Activated naive CD4-positive, alpha-beta T cell treated with anti-CD3 and anti-CD28 coated beads, Interleukin-2, amount 50 U/mL, for 16 hours (primary cell): Measurements from ENCODE around the gene TAF1L.
"Not testable (repeated sequence)": the region's sequence is repeated elsewhere in the genome, so short reads cannot be mapped to it uniquely, and the experiment has no call there.

Experiments used
- DNase-seq: peaks from one replicate; pipeline ENCODE4 v3.0.0-alpha.2; 2020

Gene TAF1L, protein sequence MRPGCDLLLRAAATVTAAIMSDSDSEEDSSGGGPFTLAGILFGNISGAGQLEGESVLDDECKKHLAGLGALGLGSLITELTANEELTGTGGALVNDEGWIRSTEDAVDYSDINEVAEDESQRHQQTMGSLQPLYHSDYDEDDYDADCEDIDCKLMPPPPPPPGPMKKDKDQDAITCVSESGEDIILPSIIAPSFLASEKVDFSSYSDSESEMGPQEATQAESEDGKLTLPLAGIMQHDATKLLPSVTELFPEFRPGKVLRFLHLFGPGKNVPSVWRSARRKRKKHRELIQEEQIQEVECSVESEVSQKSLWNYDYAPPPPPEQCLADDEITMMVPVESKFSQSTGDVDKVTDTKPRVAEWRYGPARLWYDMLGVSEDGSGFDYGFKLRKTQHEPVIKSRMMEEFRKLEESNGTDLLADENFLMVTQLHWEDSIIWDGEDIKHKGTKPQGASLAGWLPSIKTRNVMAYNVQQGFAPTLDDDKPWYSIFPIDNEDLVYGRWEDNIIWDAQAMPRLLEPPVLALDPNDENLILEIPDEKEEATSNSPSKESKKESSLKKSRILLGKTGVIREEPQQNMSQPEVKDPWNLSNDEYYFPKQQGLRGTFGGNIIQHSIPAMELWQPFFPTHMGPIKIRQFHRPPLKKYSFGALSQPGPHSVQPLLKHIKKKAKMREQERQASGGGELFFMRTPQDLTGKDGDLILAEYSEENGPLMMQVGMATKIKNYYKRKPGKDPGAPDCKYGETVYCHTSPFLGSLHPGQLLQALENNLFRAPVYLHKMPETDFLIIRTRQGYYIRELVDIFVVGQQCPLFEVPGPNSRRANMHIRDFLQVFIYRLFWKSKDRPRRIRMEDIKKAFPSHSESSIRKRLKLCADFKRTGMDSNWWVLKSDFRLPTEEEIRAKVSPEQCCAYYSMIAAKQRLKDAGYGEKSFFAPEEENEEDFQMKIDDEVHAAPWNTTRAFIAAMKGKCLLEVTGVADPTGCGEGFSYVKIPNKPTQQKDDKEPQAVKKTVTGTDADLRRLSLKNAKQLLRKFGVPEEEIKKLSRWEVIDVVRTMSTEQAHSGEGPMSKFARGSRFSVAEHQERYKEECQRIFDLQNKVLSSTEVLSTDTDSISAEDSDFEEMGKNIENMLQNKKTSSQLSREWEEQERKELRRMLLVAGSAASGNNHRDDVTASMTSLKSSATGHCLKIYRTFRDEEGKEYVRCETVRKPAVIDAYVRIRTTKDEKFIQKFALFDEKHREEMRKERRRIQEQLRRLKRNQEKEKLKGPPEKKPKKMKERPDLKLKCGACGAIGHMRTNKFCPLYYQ (N-terminal part only)

DNA sequence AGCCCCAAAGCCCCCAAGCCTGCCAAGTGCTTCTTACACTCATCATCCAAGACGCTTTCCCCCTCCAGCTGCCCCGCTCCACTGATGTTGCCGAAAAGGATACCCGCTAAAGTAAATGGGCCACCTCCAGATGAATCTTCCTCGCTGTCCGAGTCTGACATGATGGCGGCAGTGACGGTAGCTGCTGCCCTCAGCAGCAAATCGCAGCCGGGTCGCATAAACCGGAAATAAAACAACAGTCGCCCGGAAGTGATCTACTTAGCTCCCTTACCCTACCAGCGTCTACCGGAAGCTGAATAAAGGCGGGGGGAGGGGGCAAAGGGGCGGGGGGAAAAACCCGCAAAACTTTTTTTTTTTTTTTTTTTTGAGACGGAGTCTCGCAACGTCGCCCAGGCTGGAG, at the start of gene TAF1L:
Gene TAF1L, minus strand, starts transcription at position 308 of the 400 bp plus-strand sequence. Its CDS starts 90 bp downstream, at position 218.
- DNase-seq = no peak

DNA sequence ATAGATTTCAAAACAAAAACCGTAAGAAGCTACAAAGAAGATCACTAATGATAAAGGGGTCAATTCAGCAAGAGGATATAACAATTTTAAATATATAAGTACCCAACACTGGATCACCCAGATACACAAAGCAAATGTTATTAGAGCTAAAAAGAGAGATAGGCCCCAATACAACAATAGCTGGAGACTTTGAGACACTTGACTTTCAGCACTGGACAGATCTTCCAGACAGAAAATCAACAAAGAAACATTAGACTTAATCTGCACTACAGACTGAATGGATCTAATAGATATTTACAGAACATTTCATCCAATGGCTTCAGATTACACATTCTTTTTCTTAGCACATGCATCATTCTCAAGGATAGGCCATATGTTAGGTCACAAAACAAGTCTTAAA, 46.3 kb upstream of the TAF1L start:
- no peak for DNase-seq

DNA sequence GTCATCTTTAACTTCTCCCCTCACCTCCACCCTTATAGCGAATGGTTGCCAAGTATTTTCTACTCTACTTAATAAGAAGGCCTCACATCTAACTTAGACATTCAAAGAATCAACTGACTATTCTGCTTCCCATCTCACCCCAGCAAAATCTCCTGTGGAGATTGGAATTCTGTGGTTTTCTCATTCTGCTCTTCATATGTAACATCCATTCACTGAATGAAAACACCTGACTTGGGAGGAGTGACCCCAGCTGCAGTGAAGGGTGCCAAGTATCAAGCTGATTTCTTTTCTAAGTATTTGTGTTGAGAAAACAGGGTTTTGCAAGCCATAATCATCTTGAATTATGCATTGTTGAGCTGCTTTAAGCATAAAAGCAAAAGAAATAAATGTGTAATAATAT, 42.5 kb upstream of the TAF1L start:
- DNase-seq = no peak

DNA sequence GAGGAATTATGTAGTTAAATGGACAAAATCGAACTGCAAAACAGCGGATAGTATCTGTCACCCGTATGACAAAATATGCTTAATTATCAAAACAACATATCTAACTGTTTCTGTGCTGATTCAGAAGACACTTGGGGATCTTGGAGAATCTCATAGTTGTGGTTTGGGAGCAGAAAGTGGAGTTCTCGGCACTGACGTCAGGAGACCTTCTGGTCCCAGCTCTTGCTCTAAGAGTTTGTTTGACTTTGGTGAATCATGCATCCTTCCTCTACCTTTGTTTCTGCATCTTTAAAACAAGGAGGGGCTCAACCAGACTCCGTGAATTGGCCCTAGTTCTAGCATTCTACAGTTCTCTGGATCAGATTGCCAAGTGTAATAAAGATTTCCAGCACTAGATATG, 37.0 kb upstream of the TAF1L start:
- no peak for DNase-seq

- no peak for DNase-seq
These were observed 35.9 kb upstream of the TAF1L start for GRCh38 chr9:32671333-32671732.

DNA sequence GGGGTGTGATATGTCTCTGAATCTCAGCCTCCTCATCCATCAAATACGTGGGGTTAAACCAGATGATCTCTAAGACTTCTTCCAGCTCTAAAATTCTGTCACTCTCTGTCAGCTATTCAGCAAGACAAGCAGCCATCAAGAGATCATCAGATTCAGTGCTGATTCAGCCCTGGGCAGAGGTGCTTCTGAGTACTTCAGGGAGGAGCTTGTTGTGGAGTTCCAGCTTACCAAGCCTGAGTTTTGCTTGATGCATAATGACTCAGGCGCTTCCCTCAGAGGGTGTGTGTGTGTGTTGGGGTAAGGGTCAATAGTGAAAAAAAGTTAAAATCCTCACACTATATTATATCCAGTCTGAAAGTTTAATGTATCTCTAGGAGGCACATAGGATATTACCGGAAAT, 29.6 kb upstream of the TAF1L start:
- DNase-seq = no peak

DNA sequence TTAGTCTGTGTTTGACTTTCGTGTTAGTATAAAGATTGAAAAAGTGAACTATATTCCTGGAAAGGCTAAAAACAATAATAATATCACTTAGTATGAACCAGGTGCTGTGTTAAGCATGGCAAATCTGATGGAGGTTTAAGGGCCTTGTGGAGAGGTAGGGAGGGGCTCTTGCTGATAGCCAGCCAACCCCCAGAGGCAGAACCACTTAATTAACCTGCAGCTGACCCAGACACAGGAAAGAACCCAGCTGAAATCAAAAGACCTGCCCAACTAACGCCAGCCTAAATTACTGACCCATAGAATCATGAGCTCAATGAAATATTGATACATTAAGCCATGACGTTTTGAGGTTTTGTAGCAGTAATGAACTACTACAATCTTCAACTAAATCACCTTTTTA, 28.3 kb upstream of the TAF1L start:
- no peak for DNase-seq

DNA sequence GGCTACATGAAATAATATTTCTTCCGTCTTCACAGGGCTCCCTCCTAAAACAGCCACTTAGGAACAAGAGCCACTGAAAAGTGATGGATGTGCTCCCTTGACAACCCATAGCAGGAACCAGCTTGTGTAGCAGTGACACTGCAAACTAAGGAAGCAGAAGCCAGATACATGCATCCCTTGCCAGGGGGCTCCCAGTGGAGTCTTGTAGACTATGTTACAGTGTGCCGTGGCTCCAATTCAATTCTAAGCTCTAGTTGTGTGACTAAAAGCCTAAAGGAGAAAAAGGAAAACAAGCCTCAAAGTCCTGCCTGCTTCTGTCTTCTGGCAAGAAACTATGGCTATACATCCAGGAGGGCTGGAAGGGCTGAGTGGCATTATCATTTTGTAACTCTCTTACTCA, 12.2 kb upstream of the TAF1L start:
- no peak for DNase-seq

DNA sequence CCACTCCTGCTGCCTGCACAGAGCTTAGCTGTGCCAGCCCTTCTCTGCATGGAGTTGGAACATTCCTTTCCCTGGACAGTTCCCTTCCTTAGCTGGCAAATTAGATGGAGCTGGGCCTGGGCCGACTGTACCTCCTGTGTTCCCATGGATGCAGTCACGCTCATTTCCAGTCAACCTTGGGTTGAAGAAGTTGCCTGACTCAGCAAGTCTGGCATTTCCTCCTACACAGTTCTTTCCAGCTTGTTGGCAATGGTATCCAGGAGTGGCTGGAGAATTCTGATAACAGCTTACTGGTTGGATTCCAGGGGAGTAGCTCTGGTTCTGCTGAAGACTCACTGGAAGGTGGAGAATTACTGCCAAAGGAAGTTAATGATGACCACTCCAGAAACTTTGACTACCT, 9.2 kb upstream of the TAF1L start:
- DNase-seq = no peak

- DNase-seq = not testable (repeated sequence)
These were observed 2.3 kb downstream of the TAF1L start for GRCh38 chr9:32633151-32633550.

- no peak for DNase-seq
These were observed 3.5 kb downstream of the TAF1L start for GRCh38 chr9:32631991-32632390.

DNA sequence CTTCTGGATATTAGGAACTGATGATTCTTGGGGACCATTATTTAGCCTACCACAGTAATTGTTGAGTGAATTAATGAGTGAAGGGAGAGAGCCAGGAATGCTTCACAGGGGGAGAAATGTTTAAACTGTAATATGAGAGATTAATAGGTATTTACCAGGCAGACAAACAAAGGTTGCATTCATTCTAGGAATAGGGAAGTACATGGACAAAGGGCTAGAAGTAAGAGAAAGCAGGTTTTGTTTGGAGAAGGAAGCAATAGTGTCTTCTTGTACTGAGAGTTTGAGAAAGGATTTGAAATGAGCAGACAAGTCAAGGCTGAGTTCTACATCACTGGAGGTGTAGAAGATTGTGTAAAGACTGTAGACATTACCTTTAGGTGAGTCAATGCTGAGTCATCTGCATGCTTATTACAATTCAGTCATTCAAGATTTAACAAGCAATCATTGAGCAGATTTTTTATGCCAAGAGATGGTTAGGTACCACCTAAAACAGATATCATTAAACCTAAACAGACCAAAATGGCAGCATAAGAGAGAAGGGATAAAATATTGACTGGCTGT, 8.0 kb downstream of the TAF1L start:
- no peak for DNase-seq

DNA sequence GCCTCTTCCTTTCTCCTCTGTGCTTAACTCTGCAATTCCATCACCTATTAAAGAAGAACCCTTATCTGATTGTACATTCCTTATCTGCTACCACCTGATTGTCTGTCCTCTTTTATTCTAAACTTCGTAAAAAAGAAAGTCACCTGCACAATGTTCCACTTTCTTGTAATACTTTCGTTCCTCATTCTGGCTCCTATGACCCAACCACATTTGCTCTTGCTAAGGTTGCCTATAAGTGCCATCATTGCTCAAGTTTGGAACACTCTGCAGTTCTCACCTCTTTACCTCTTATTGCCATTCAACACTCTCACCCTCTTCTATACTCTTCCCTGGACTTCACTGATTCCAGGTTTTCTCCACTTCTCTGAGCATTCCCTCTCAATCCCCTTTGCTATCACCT, 10.1 kb downstream of the TAF1L start:
- DNase-seq = no peak

- DNase-seq = no peak
These were observed 12.5 kb downstream of the TAF1L start for GRCh38 chr9:32622948-32623347.

- DNase-seq = no peak
These were observed 17.2 kb downstream of the TAF1L start for GRCh38 chr9:32618261-32618660.

GRCh38 chr9:32606811-32607210, 28.7 kb downstream of the TAF1L start:
- no peak for DNase-seq

- no peak for DNase-seq
These were observed 31.3 kb downstream of the TAF1L start for GRCh38 chr9:32603914-32604852.

GRCh38 chr9:32599021-32599420, 36.4 kb downstream of the TAF1L start:
- DNase-seq = not testable (repeated sequence)

DNA sequence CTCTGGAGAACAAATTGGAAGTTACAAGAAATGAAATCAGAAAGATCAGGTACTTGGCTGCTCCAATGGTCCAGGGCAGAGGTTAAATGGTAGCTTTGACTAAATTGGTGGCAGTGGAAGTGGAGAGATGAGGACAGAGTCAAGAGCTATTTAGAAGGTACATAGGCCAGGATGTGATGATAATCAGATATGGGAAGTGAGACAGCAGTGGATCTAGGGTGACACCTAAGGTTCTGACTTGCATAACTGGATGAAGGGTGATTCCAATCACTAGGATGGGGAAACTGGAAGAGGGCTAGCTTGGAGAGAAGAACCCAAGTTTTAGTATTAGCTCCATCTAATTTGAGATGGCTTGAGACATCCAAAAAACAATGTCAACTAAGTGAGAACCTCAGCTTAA, 38.5 kb downstream of the TAF1L start:
- DNase-seq = no peak

- no peak for DNase-seq
These were observed 39.2 kb downstream of the TAF1L start for GRCh38 chr9:32596096-32596865.

DNA sequence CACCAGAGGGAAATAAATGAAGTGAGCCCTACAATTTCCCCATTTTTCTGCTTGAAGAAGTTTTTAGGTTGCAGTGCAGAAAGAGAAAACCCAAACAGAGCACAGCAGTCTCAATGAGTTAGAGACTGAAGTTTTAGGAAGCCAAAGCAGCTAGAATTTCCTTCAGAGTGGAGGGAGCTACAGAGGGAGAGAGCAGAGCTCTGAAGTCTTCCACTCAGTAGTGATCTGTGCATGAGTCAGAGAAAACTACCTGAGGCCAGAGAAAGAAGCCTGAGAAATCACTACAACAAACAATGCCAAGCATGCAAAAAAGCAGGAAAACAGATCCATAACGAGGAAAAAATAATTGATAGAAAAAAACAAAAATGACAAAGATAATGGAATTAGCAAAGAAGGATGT, 44.6 kb downstream of the TAF1L start:
- no peak for DNase-seq
